ENCODE data around the gene GALNT9.

- no peak for TF ChIP-seq CTCF (conservative IDR thresholded peaks at IDR 0.05 in 1 of 2, IDR thresholded peaks at IDR 0.05 in 1 of 2; ENCODE audit: low read depth in 1 of 2, low read length in 2 of 2)
- TF ChIP-seq EZH2 (IDR thresholded peaks at IDR 0.05; ENCODE audit: low read length, missing control alignments) = no peak
Observed at GRCh38 chr12:132276066-132276826, 53.1 kb downstream of the GALNT9 start.
